Activated naive CD8-positive, alpha-beta T cell treated with anti-CD3 and anti-CD28 coated beads, Interleukin-2, amount 10 ng/mL, durations not matched to agents 7 days and 5 days (primary cell): ENCODE data around the gene COG4. TPM values are rescaled to one million over a fixed set of nuclear protein-coding genes. Genes with fewer than 3 reads are reported as not detected.

Experiments
- ATAC-seq: fragments of 150-1000 bp; cut with Tn5 transposase; one replicate; pipeline ENCODE4 v1.10.0; 2021; ENCODE audit warnings: low read depth, moderate library complexity
- POLR2A ChIA-PET: fragments of 350-600 bp; sonication (Branson Sonifier 250); formaldehyde crosslinking; loops from one replicate; lab custom pipeline; 2021; ENCODE audit warnings: antibody characterized with exemption; lab: Charles Lee
- DNase-seq: peaks from one replicate; pipeline ENCODE4 v3.0.0; 2021
- H3K27ac Mint-ChIP-seq: one replicate; pipeline ENCODE4 v1.8.0; 2022; ENCODE audit warnings: mild to moderate bottlenecking, mixed read lengths
- H3K27me3 Mint-ChIP-seq: one replicate; pipeline ENCODE4 v1.8.0; 2022; ENCODE audit warnings: mild to moderate bottlenecking, moderate library complexity, mixed read lengths
- H3K36me3 Mint-ChIP-seq: one replicate; pipeline ENCODE4 v1.8.0; 2021; ENCODE audit warnings: mild to moderate bottlenecking, mixed read lengths
- H3K4me1 Mint-ChIP-seq: one replicate; pipeline ENCODE4 v1.8.0; 2021; ENCODE audit warnings: mixed read lengths
- H3K4me3 Mint-ChIP-seq: one replicate; pipeline ENCODE4 v1.8.0; 2022; ENCODE audit warnings: mild to moderate bottlenecking, moderate library complexity, mixed read lengths
- H3K9me3 Mint-ChIP-seq: one replicate; pipeline ENCODE4 v1.8.0; 2021; ENCODE audit warnings: mixed read lengths
- total RNA-seq, 2 experiments: library from RNA; stranded (reverse); gene quantifications; one replicate each; pipeline ENCODE4 v1.2.3, GENCODE V29; 2021

COG4 gene
- total RNA-seq, 2 experiments from 2014 or later, result 73.8 to 75.3 TPM

DNA sequence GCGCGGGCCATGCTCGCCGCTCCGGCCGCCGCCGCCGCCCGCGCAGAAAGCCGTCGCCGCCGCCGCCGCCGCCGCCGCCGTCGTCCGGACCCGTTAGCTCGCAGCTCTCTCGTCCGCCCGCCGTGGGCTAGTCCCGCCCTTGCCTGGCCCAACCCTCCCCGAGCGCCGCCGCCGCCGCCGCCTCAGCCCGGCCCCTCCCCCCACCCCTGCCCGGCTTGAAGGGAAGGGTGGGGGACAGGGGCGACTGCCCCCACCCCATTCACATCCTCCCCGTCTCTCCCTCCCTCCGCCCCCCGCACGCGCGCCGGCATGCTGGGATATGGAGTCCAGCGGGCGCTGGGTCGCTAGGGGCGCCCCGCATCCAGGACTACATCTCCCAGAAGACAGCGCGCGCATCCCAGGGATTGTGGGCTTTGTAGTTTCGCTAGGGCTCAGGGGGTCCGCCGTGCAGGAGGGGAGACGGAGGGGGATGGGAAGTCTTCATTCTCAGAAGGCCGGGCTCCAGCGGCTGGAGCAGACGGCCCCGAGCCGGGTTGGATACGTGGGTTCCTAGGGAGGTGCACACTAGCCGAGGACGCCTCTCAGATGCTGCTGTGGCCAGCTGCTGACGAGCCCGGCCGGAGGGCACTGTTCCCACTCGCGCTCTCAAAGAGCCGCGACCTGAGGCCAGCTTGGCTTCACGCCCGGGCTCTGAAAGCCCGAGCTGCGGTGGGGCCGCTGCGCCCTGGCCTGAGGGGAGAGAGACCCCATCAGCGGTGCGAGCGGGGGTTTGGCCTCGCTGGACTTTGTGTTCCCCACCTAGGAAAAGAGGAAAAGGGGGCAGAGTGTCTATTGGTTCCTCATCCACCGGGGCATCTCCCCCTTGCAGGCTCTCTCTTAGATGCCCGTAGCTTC lies 84.1 kb downstream of the COG4 start, which contains the start of gene ST3GAL2:
ST3GAL2 (minus strand) TSS at position 132 of the 894 bp plus-strand sequence. CDS start 40,570 bp downstream, outside the sequence.
- Mint-ChIP-seq H3K36me3 (peaks cover 4% of the 10 kb centered on the region), H3K4me1 (peaks cover 28% of the 10 kb centered on the region), H3K27ac (peak within 1 kb of the TSS; percentile 93), H3K4me3 (peak within 1 kb of the TSS; percentile 95), H3K27me3 (no peaks in the 10 kb centered on the region), H3K9me3 (no peaks in the 10 kb centered on the region)
- ATAC-seq (peak; percentile 94), DNase-seq (peak; percentile 93)
- POLR2A ChIA-PET, result interaction anchor here (1.7 to 3.1 kb wide), 6 partner anchors 15 to 92 kb away, joined by 6 to 32 read pairs (median 10); partner anchors contain the start of genes DDX19A and FCSK

GRCh38 chr16:70438585-70438968 lies 84.8 kb downstream of the COG4 start:
- no peaks in the 10 kb centered on the region for H3K9me3 Mint-ChIP-seq
- H3K27ac Mint-ChIP-seq, result peak overlapping the region; percentile 93
- DNase-seq (no peak), ATAC-seq (peak; percentile 1)
- peak overlapping the region; percentile 95 for H3K4me3 Mint-ChIP-seq
- H3K4me1 Mint-ChIP-seq, result peaks cover 33% of the 10 kb centered on the region
- peaks cover 7% of the 10 kb centered on the region for H3K36me3 Mint-ChIP-seq
- H3K27me3 Mint-ChIP-seq, result no peaks in the 10 kb centered on the region
- POLR2A ChIA-PET, result interaction anchor here (1.7 to 3.1 kb wide), 6 partner anchors 16 to 92 kb away, joined by 6 to 32 read pairs (median 10); partner anchors contain the start of genes DDX19A and FCSK

DNA sequence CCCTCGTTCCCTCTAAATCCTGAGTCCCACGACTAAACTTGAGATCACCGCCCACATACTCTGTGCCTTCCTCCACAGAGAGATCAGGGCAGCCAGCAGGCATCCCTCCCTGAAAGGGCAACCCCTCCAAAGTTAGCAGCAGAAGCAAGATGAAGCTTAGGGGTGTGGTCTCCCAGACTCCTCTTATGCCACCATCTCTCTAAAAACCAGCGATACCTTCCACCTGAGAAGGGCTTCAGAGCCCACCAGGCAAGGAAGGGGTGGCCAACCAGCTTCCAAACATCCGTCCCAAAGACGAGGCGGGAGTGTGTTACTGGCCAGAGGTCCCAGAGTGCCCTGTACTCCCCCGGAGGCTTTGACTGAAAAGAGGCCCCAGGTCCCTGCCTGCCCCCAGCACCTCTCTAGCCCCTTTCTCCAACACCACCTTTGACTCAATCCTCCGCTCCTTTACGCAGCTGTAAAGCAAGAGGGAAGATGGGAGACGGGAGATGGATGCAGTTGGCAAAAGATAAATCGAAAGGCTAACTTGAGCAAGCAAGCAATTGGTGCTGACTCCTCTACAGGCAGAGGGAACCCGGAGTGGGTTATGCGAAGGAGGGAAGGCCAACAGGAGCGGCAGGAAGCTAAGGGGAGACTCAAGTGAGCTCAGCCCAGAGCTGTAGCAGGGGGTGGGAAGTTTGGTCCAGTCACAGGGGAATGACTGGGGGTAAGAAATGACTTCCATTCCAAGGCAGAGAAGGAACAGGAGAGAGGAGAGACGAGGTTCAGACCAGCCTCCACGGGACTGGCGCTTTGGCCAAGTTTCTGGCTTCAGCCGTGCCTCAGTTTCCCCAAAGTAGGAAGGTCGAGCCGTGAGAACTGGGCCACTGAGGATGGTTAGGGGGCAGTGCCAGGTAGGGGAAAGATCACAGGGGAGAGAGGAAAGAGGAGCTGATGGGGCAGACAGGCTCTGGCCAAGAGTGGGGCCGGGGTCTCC lies 85.5 kb downstream of the COG4 start:
- Mint-ChIP-seq H3K36me3 (peaks cover 9% of the 10 kb centered on the region), H3K27me3 (no peaks in the 10 kb centered on the region), H3K4me1 (peaks cover 38% of the 10 kb centered on the region), H3K9me3 (no peaks in the 10 kb centered on the region), H3K4me3 (peak overlapping the region; percentile 95), H3K27ac (peak overlapping the region; percentile 93)
- ATAC-seq, result no peak
- POLR2A ChIA-PET, result interaction anchor here (0.8 to 3.1 kb wide), 8 partner anchors 19 to 91 kb away, joined by 3 to 32 read pairs (median 6); partner anchors contain the start of genes COG4, DDX19A and SF3B3
- DNase-seq, result no peak

- Mint-ChIP-seq H3K27ac (no peak overlapping the region), H3K9me3 (no peaks in the 10 kb centered on the region), H3K4me1 (peaks cover 46% of the 10 kb centered on the region), H3K36me3 (peaks cover 10% of the 10 kb centered on the region), H3K27me3 (no peaks in the 10 kb centered on the region), H3K4me3 (peak overlapping the region; percentile 95)
- no peak for DNase-seq
- no peak for ATAC-seq
- POLR2A ChIA-PET, result interaction anchor here (0.9 to 3.1 kb wide), 6 partner anchors 19 to 86 kb away, joined by 3 to 32 read pairs (median 6); partner anchors contain the start of genes COG4 and SF3B3
These were observed 86.3 kb downstream of the COG4 start for GRCh38 chr16:70437017-70437581.

GRCh38 chr16:70434484-70435260 lies 88.7 kb downstream of the COG4 start:
- no peaks in the 10 kb centered on the region for H3K9me3 Mint-ChIP-seq
- peaks cover 54% of the 10 kb centered on the region for H3K4me1 Mint-ChIP-seq
- no peak overlapping the region for H3K4me3 Mint-ChIP-seq
- no peaks in the 10 kb centered on the region for H3K27me3 Mint-ChIP-seq
- no peak overlapping the region for H3K27ac Mint-ChIP-seq
- ATAC-seq, result no peak
- POLR2A ChIA-PET, result interaction anchor here (4.3 kb wide), 1 partner anchor 17 kb away, joined by 18 read pairs; no protein-coding TSS in a partner anchor
- no peak for DNase-seq
- peaks cover 10% of the 10 kb centered on the region for H3K36me3 Mint-ChIP-seq

GRCh38 chr16:70433458-70434103 lies 89.8 kb downstream of the COG4 start:
- Mint-ChIP-seq H3K36me3 (peaks cover 10% of the 10 kb centered on the region), H3K4me1 (peaks cover 56% of the 10 kb centered on the region), H3K27ac (peak overlapping the region; percentile 70), H3K4me3 (no peak overlapping the region), H3K27me3 (no peaks in the 10 kb centered on the region), H3K9me3 (no peaks in the 10 kb centered on the region)
- DNase-seq (no peak), ATAC-seq (no peak)
- POLR2A ChIA-PET, result interaction anchor here (1.9 to 4.3 kb wide), 2 partner anchors 15 to 53 kb away, joined by 6 to 18 read pairs; no protein-coding TSS in a partner anchor

DNA sequence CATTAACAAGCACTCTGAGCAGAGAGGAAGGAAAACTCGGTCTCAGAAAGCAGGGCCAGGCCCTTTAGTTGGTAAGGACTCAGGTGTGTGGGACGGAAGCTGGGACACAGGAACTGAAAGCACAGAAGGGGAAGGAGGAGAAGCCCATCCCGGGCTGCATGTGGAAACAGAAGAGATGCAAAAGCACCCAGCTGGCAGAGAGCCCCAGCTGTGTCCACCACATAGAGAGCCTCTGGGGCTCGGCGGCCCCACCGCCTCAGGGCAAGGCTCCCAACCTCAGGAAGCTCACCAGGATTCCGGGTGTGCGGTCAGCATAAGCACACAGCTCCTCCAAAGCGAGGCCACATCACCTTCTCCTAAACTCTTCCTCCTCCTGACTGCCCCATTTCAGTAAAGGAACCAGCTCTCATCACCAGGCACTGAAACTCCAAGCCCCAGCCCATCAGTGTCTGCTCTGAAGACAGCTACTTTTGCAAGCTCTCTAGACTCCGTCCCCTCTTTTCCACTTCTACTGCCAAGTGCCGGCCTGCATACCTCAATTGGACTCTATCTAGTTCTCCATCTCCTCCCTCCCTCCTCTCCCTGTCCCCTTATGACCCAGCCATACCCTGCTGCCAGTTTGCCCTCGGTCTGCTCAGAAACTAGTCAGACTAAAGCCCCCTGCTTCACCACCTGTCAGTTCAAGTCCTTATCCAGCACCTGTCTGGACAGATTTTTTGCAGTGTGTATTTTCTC lies 90.5 kb downstream of the COG4 start:
- POLR2A ChIA-PET, result interaction anchor here (1.0 to 4.3 kb wide), 3 partner anchors 15 to 52 kb away, joined by 5 to 18 read pairs (median 6); no protein-coding TSS in a partner anchor
- no peaks in the 10 kb centered on the region for H3K9me3 Mint-ChIP-seq
- H3K27ac Mint-ChIP-seq, result peak overlapping the region; percentile 43
- H3K36me3 Mint-ChIP-seq, result peaks cover 6% of the 10 kb centered on the region
- peak overlapping the region; percentile 37 for H3K4me3 Mint-ChIP-seq
- no peak for DNase-seq
- H3K4me1 Mint-ChIP-seq, result peaks cover 58% of the 10 kb centered on the region
- ATAC-seq, result no peak
- H3K27me3 Mint-ChIP-seq, result no peaks in the 10 kb centered on the region

- POLR2A ChIA-PET, result interaction anchor here (1.0 to 4.3 kb wide), 3 partner anchors 14 to 52 kb away, joined by 5 to 18 read pairs (median 6); no protein-coding TSS in a partner anchor
- H3K36me3 Mint-ChIP-seq, result peaks cover 10% of the 10 kb centered on the region
- peaks cover 59% of the 10 kb centered on the region for H3K4me1 Mint-ChIP-seq
- ATAC-seq (no peak), DNase-seq (no peak)
- H3K27me3 Mint-ChIP-seq, result no peaks in the 10 kb centered on the region
- peak overlapping the region; percentile 43 for H3K27ac Mint-ChIP-seq
- H3K4me3 Mint-ChIP-seq, result no peak overlapping the region
- H3K9me3 Mint-ChIP-seq, result no peaks in the 10 kb centered on the region
These were observed 91.0 kb downstream of the COG4 start for GRCh38 chr16:70432356-70432722.

DNA sequence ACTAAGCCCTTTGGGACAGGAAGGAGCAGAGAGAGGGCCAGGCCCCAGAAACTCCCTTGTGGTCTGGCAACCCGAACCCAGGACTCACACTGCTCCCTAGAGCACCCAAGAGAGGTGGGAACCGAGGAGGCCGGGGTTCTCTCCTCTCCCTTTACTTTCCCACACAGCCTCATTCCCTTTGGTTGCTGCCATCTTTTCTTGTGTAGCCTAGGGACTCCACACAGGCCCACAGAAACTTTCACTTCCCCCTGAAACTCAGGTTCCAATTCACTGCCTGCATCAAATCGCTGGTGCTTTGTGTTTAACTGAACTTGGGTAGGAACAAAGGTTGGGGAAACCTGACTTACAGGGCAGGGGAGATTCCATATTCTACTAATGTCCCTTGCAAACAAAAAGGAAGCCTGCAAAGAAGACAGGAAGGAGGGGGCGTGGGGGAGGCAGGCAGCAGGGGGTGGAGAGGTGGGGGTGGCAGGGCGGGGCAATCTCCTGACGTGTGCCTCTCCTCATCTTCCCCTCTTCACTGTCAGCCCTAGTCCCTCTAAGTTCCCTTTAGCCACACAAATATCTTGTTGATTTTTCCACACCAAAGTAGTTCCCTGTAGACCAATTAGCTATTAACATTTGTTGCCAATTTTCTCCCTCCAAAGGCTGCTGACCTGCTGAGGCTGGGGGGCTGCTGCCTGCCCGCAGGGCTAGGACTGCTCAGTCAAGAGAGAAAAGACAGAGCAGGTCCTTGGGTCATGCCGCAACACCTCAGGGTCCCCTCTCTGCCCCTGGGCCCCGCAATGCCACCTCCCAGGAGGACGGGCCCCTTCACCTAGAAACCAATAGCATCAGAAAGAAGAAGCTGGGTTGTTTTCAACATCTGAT lies 92.5 kb downstream of the COG4 start:
- peak; percentile 43 for DNase-seq
- Mint-ChIP-seq H3K4me3 (peak overlapping the region; percentile 72), H3K27me3 (no peaks in the 10 kb centered on the region), H3K4me1 (peaks cover 51% of the 10 kb centered on the region), H3K27ac (peak overlapping the region; percentile 87), H3K36me3 (peaks cover 15% of the 10 kb centered on the region), H3K9me3 (no peaks in the 10 kb centered on the region)
- POLR2A ChIA-PET, result interaction anchor here (0.7 to 4.3 kb wide), 5 partner anchors 13 to 52 kb away, joined by 3 to 18 read pairs (median 3); no protein-coding TSS in a partner anchor
- ATAC-seq, result peak; percentile 65
